Activated T-cell treated with anti-CD3 and anti-CD28 coated beads, Interleukin-2, amount 50 U/mL, for 1 hour (primary cell): ENCODE measurements around the gene C1orf35.

Source experiments
- DNase-seq: peaks from one replicate; pipeline ENCODE4 v3.0.0-alpha.2; 2020

Gene C1orf35

DNA sequence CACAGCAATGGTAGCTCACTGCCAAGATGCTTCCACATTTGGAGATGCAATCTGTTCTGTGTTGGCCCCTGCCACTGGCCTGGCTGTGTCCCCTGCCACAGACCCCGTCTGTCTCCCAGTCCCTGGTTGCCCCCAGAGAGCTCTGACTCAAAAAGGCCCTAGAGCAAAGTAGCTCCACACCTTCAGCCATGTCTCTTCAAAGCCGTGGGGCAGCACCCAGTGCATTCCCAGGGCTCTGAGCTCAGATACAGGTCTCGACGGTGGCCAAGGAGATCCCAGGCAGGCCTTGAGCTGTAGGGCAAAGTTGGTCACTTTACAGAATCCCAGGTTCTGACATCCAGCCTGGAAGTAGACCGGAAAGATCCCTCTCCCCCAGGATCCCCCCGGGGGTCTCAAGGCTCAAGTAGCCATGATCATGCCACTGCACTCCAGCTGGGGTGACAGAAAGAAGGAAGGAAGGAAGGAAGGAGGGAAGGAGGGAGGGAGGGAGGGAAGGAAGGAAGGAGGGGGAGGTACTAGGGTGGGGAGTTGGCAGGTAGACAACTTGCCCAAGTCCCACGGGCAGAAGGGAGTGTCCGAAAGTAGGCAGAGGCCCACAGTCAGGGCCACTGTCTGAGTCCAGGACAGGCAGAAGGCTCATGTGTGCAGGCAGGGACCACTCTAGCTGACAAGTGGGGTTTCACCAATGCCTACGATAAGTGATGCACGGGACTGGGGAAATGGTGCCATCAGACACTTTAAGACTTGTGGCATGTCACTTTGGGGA is 25.4 kb downstream of the C1orf35 start:
- peak; percentile 13 for DNase-seq

GRCh38 chr1:228076796-228077430 is 26.2 kb downstream of the C1orf35 start:
- DNase-seq, result peak; percentile 13

DNA sequence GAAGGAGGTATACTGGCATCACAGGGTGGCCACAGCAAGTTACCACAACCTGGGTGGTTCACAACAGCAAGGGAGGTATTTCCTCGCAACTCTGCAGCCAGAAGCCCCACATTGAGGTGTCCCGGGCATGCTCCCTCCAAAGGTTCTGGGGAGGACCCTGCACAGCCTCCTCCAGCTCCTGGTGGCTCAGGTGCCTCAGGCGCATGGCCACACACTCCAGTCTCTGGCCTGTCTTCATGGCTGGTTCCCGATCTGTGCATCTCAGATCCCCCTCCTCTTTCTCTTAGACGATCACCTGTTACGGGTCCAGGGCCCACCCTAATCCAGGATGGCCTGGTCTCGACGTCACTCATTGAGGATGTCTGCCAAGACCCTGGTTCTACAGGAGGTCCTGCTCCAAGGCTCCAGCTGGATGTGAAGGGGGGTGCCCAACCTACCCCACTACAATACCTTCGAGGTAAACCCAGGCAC is 27.3 kb downstream of the C1orf35 start:
- peak; percentile 12 for DNase-seq

DNA sequence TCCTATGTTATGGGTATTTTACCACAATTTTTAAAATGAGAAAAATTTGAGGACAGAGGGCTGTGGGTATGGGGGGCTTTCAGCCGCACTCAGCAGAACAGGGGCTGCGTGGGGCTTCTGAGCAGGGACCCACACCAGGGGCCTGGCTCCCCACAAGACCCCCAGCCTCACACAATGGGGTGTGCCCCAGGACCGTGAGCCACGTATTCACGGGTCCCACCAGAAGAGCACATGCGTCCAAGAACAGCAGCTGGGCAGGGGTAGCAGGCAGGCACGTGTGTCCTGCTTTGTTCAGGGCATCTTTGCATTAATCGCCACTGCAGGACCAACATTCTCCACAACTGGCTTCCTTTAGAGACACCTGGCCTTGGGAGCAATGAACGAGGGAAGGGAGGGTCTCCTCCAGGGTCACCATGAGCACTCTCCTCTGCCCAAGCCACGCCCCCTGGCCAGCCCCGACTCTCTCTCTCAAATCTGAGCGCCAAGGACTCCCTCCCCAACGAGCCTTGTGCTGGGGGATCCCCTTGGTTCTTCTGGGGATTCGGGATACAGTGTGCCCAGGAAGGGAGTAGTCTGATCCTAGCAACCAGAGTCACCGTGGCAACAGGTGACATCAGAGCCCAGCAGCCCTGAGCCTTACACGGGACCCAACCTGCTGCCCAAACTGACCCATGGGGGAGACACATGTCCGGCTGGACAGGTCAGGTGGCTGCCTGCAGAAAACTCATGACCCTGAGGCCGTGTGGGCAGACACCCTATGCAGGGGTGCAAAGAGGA is 28.0 kb downstream of the C1orf35 start:
- peak; percentile 13 for DNase-seq

DNA sequence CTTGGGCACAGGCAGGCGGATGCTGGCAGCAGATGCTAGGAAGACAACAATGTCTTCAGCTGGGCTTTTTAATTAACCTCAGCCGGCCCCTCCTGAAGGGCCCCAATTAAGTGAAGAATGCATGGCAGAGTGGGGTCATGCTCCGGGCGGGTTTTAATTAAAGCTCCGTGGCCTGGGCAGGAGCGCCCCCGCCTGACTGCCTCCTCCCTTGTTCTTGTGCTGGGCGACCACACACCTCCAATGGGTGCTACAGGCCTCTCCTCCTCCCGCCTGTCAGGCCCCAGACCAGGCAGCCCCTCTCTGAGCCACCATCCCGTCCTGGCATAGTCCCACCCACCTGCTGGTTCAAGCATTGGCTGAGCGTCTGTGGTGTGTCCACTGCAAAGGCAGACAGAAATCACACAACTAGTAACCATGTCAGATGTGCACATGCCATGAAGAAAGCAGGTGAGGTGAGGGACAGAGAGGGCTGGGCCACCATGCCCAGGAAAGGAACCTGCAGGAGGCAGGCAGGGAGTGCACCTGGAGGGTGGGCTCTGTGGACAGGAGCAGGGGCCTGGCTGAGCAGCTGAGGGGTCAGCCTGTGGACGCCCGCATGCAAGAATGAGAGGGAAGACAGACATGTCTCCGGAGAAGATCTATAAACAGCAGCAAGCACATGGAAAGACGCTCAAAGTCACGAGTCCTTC is 29.1 kb downstream of the C1orf35 start:
- no peak for DNase-seq

DNA sequence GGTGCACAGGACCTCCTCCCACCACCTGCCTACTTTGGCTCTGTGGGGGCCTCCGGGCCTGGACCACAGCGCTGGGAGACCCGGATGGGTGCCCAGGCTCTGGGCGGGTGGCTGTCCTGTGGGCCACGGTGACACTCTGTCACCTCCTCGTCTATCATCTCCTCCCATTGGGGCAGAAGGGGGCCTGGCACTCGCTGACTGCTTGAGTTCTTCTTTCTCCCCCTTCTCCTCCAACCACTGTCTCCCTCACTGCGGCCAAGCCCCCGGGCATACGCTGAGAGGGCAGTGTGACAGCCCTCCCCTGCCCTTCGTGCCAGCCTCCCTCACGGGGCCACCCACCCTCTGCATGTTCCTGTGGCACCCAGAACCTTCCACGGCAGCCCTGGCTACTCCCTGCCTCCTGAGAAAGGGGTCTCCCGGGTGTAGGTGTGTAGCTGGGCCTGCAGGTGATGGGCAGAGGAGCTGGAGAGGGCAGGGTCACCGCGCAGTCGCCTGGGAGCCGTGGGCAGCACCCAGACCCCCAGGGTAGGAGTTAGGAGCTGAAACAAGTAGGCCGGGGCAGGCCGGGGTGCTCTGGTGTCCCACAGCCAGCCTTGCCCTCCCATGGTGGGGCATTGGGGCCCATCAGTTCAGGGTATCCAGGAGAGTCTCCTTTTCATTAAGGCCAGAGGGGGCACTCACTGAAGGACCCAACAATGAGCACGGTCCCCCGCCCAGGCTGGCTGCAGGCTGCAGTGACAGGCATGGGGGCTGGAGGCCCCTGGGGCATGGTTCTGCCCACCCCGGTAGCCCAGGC is 29.9 kb downstream of the C1orf35 start:
- no peak for DNase-seq

DNA sequence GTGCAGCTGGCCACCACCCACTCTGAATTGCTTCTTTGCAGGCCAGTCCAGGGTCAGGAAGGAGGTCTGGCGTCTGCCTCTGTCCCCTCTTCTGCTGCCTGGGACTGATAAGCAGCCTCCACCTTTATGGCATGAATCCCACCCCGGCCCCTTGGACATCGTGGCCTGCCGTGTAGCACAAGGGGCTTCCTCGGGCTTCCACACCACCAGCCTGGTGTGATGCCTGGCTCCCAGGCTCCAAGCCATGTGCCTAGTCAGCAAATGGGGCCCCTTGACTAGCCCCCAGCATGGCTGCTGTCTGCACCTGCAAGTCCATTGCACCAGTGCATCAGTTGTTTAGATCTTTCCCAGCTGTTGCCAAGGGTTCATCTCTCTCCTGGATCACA is 30.5 kb downstream of the C1orf35 start:
- no peak for DNase-seq

DNA sequence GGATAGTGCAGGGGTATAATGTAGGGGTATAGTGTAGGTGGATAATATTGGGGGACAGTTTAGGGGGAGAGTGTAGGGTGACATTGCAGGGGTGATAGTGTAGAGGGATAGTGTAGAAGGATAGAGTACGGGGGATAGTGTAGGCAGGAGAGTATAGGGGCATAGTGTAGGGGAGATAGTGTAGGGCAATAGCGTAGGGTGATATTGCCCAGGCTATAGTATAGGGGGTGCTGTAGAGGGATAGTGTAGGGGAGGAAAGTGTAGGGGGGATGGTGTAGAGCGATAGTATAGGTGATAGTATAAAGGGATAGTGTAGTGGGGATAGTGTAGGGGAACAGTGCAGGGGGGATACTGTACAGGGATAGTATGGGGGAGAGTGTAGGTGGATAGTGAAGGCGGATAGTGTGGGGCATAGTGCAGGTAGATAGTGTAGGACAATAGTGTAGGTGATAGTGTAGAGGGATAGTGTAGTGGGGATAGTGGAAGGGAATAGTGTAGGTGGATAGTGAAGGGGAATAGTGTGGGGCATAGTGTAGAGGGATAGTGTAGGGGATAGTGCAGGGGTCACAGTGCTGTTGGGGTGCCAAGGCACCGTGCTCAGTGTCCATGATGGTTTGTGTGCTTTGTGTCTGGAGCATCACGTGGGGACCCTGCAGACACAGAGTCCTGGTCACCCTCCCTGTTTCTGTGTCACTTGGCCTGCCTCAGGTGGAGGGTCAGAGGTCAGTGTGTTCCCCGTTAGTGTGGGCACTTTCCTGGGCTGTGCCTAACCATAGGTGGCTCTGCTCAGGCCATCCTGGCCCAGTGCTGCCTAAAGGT is 31.1 kb downstream of the C1orf35 start:
- no peak for DNase-seq

GRCh38 chr1:228070851-228071250 is 32.3 kb downstream of the C1orf35 start:
- DNase-seq, result no peak

GRCh38 chr1:228070173-228070572 is 33.0 kb downstream of the C1orf35 start:
- DNase-seq, result no peak

DNA sequence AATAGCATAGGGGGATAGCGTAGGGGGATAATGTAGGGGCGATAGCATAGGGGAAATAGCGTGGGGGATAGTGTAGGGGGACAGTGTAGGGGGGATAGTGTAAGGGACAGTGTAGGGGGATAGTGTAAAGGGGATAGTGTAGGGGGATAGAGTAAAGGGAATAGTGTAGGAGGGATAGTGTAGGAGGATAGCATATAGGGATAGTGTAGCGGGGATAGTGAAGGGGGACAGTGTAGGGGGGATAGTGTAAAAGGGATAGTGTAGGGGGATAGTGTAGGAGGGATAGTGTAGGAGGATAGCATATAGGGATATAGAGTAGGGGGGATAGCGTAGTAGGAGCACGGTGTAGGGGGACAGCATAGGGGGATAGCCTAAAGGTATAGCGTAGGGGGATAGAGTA is 34.8 kb downstream of the C1orf35 start:
- DNase-seq, result no peak

GRCh38 chr1:228066891-228067654 is 36.1 kb downstream of the C1orf35 start:
- no peak for DNase-seq

GRCh38 chr1:228066416-228066815 is 36.7 kb downstream of the C1orf35 start:
- DNase-seq, result no peak

DNA sequence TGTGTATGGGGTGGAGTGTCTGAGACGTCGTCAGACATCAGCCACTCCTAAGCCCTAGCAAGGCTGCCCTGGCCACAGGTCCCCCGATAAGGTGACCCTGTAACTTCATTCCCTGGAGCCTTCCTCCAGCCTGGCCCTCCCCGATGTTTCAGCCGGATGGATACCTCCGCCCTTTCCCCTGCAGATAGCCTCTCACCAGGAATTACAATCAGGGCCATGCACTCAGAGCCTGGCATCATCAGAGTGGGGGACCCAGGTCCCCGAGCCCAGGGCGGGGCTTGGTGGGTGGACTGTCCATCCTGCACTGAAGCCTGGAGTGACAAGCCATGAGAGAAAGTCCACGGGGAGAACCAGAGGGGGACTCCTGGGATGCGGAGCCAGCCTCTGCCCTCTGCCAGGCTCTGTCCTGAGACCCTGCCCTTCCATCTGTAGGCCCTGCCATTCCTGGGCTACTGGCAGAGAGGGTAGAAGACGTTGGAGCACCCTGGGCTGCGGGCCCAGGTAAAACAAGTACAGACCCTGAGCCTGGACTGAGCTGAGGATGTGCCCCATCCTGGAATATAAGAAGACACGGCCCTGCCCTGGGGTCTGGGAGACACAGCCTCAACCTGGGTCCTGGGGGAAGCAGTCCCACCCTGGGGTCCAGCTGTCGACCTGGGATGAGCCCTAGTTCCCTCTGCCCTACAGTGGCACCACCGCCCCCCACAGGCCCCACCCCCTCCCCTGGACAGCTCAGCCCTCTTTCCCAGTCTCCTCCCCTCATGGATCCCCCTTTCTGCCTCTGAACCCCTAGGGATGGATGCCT is 37.4 kb downstream of the C1orf35 start:
- no peak for DNase-seq

- DNase-seq, result no peak
Measured at GRCh38 chr1:228064741-228065542, 38.2 kb downstream of the C1orf35 start.

DNA sequence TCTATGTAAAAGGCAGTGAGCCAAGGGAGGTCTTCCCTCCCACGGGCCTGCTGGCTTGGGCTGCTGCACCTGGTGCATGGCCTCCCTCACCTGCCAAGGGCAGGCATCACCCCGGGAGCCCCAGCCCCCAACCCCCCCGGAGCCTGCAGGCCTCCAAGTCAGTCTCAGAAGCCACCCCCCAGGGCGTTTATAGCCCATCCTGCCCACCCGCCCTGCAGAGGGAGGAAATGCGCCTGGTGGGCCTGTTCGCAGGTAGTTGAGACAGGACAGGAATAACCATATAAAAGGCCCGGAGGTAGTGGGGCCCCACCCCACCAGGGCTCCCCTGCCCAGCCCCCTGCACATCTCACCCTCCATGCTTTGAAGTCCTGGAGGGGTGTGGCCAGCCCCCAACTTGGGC is 38.8 kb downstream of the C1orf35 start:
- DNase-seq, result no peak

DNA sequence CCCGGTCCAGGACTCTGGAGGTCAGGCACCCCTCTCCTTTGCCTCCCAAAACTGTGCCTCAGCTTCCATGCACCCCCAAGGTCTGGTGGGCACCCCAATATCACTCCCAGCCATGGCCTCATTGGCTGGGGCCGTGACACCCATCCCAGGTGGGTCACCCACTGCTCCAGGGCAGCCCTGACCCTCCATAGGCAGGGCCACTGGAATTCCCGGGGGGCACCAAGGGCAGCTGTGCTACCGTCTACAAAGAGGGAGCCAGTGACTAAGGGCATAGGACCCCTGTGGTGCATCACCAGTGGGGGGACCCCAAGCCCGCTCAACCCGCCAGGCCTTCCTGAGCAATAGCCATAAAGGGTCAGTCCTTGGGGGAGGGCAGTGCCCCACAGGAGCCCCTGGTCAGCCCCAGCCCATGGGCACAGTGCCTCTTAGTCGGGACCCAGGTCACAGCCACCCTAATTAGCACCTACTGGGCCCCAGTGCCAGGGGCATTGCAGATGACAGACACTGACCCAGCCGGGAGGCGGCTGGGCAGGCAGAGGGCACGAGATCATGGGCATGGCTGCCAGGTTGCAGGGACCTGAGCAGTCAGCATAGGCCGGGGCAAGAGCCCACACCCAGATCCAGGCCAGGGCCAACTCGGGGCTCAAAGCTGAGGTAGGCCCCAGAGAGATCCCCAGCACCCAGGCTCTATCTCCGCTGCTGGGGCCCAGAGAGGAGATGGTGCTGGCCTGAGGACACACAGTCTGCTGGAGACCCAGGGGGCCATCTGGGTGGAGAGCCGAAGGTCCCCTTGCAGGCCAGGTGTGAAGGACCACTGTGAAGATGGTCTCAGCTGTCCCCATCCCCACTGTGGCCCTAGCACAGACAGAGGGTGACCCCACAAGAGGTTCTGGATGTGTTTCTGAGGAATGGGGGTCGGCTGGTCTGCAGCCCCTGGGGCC is 39.6 kb downstream of the C1orf35 start:
- DNase-seq, result no peak

GRCh38 chr1:228062812-228063211 is 40.3 kb downstream of the C1orf35 start:
- DNase-seq, result no peak
